K562 (cell line): ENCODE measurements around the gene ACSL5. TPM values are rescaled to one million over a fixed set of nuclear protein-coding genes. Genes with fewer than 3 reads are reported as not detected.

Experiments
- ATAC-seq: fragments of 200-7000 bp; cut with Tn5 transposase; 3 replicates; pipeline ENCODE4 v1.9.1; 2020; ENCODE audit warnings: moderate library complexity
- BruUV-seq: library from RNA; stranded (reverse); fragments of 400-500 nt; replicated peaks from 2 replicates; lab custom pipeline; 2021; lab: Mats Ljungman, UMichigan
- CTCF ChIA-PET: fragments of 300-600 bp; formaldehyde crosslinking; extraction: SDS; loops from one replicate; lab custom pipeline; 2021; ENCODE audit warnings: low intra/inter-chr PET ratio; lab: Yijun Ruan, JAX
- POLR2A ChIA-PET: fragments of 300-600, 350-650 bp; sonication (Branson Sonifier 250); formaldehyde crosslinking; extraction: SDS; loops from one replicate; lab custom pipeline; 2021; ENCODE audit warnings: antibody characterized with exemption, inconsistent platforms; lab: Yijun Ruan, JAX
- DNase-seq, 4 experiments: peaks; one replicate each; pipeline versions ENCODE4 v3.0.0 to v3.0.0-alpha.2; 2011 to 2018; ENCODE audit warnings: low spot score in 3 of 4, mixed read lengths in 3 of 4; ENCODE audit errors: extremely low read depth in 1 of 4
- FAIRE-seq: peaks from 2 replicates; lab custom pipeline; 2011; peaks lifted over from hg19 to GRCh38; lab: Jason Lieb, UNC
- H2AFZ ChIP-seq: 2 replicates; pipeline ENCODE4 v1.6.0; 2011; ENCODE audit warnings: low read depth, low read length, control low read depth, inconsistent platforms
- H3K27ac ChIP-seq: fragments of 200-600 bp; 3 replicates; pipeline ENCODE4 v1.8.0; 2011; ENCODE audit warnings: low read depth, mild to moderate bottlenecking, control low read depth, inconsistent platforms, low read length, moderate library complexity, mixed read lengths; ENCODE audit errors: extremely low read depth
- H3K27me3 ChIP-seq, 2 experiments: fragments of 300-600 bp in 1 of 2; 2 replicates in 1 of 2; 3 replicates in 1 of 2; pipeline versions ENCODE4 v1.6.0 to v1.8.0; 2011; ENCODE audit warnings: inconsistent platforms in 2 of 2, low read length in 2 of 2, mild to moderate bottlenecking in 1 of 2, mixed read lengths in 1 of 2, moderate library complexity in 1 of 2; ENCODE audit not compliant: control insufficient read depth in 2 of 2, insufficient read depth in 2 of 2
- H3K36me3 ChIP-seq: fragments of 300-600 bp; 3 replicates; pipeline ENCODE4 v1.8.0; 2011; ENCODE audit warnings: mild to moderate bottlenecking, low read length, inconsistent platforms; ENCODE audit not compliant: control insufficient read depth, insufficient read depth
- H3K4me1 ChIP-seq, 2 experiments: fragments of 200-600 bp in 1 of 2; replicated peaks in 1 of 2; 2 replicates in 1 of 2; 3 replicates in 1 of 2; pipeline versions ENCODE4 v1.5.1 to v1.8.0; 2011; ENCODE audit warnings: inconsistent platforms in 2 of 2, low read length in 2 of 2, mild to moderate bottlenecking in 1 of 2, mixed read lengths in 1 of 2, moderate library complexity in 1 of 2; ENCODE audit not compliant: control insufficient read depth in 2 of 2, insufficient read depth in 2 of 2
- H3K4me2 ChIP-seq: 2 replicates; pipeline ENCODE4 v1.6.1; 2011; ENCODE audit warnings: low read length, control low read depth, inconsistent platforms, mixed read lengths; ENCODE audit not compliant: insufficient read depth
- H3K4me3 ChIP-seq: fragments of 200-600 bp; sonication (generic), shearing (Covaris generic); 2 replicates; pipeline ENCODE4 v1.5.1; 2016; ENCODE audit warnings: control low read depth, inconsistent platforms
- H3K79me2 ChIP-seq: fragments of 200-600 bp; 3 replicates; pipeline ENCODE4 v1.8.0; 2011; ENCODE audit warnings: low read length, inconsistent platforms; ENCODE audit not compliant: control insufficient read depth, insufficient read depth
- H3K9ac ChIP-seq, 2 experiments: 2 replicates each; pipeline versions ENCODE4 v1.6.0 to v1.6.1; 2011; ENCODE audit warnings: low read depth in 2 of 2, low read length in 2 of 2, control low read depth in 1 of 2, inconsistent platforms in 1 of 2, mild to moderate bottlenecking in 1 of 2, mixed read lengths in 1 of 2; ENCODE audit not compliant: insufficient read depth in 1 of 2
- H3K9me1 ChIP-seq: one replicate; pipeline ENCODE4 v1.6.0; 2011; ENCODE audit warnings: inconsistent platforms, mild to moderate bottlenecking, low read length, moderate library complexity; ENCODE audit not compliant: control insufficient read depth, insufficient read depth
- H3K9me3 ChIP-seq: replicated peaks from 2 replicates; pipeline ENCODE4 v1.5.1; 2011; ENCODE audit warnings: low read depth, low read length, inconsistent platforms; ENCODE audit not compliant: control insufficient read depth, insufficient read depth
- H4K20me1 ChIP-seq: replicated peaks from 2 replicates; pipeline ENCODE4 v1.6.1; 2011; ENCODE audit warnings: low read length, inconsistent platforms, mixed read lengths; ENCODE audit not compliant: control insufficient read depth, insufficient read depth
- DPF2 ChIP-seq: fragments of 450-650 bp; IDR thresholded peaks from 2 replicates; pipeline ENCODE4 v1.6.1; 2016
- MCM7 ChIP-seq, 2 experiments: fragments of 450-650 bp; IDR thresholded peaks; 2 replicates each; pipeline ENCODE4 v1.6.1; 2016 to 2018
- POLR3G ChIP-seq: IDR thresholded peaks from 2 replicates; pipeline ENCODE4 v1.6.1; 2011; ENCODE audit not compliant: insufficient read length, insufficient replicate concordance; ENCODE audit errors: extremely low read depth
- PTBP1 ChIP-seq: fragments of 200-400 bp; formaldehyde crosslinking; IDR thresholded peaks from 2 replicates; pipeline ENCODE4 v1.6.1; 2017; ENCODE audit warnings: low read depth, low read length
- SMAD3 ChIP-seq: fragments of 450-650 bp; formaldehyde crosslinking; conservative IDR thresholded peaks from 2 replicates; pipeline ENCODE4 v1.4.0; 2020; ENCODE audit warnings: mild to moderate bottlenecking
- TAF1 ChIP-seq: IDR thresholded peaks from 2 replicates; pipeline ENCODE4 v1.6.1; 2011; ENCODE audit warnings: mild to moderate bottlenecking, low read length, moderate library complexity; ENCODE audit not compliant: insufficient read depth, control insufficient read depth, severe bottlenecking; ENCODE audit errors: extremely low read depth
- TCF15 ChIP-seq: fragments of 250-450 bp; sonication (Bioruptor Pico); IDR thresholded peaks from 2 replicates; pipeline ENCODE4 v1.8.0; 2022; ENCODE audit warnings: moderate library complexity, mild to moderate bottlenecking, inconsistent platforms
- ZBTB11 ChIP-seq, 3 experiments: fragments of 200-800 bp in 1 of 3; fragments of 250-450 bp in 1 of 3; fragments of 450-650 bp in 1 of 3; sonication (Bioruptor Pico) in 1 of 3; sonication (Bioruptor generic) in 1 of 3; formaldehyde crosslinking in 1 of 3; IDR thresholded peaks; 2 replicates each; pipeline versions ENCODE4 v1.6.1 to v1.8.0; 2016 to 2022; ENCODE audit warnings: mild to moderate bottlenecking in 2 of 3, missing genetic modification characterization in 2 of 3, missing compliant biosample characterization in 1 of 3, moderate library complexity in 1 of 3
- ZNF445 ChIP-seq: fragments of 250-450 bp; sonication (Bioruptor Pico); IDR thresholded peaks from 2 replicates; pipeline ENCODE4 v1.4.0; 2020; ENCODE audit warnings: low read depth, mild to moderate bottlenecking, moderate library complexity
- WGBS: fragments of 100-300 bp; shearing (Covaris generic); methylation state at CpG from one replicate; pipeline ENCODE4 v1.1.6; 2016; ENCODE audit warnings: low coverage, mixed read lengths; ENCODE audit not compliant: insufficient coverage; ENCODE audit errors: missing lambda C conversion rate; 5-methylcytosine and 5-hydroxymethylcytosine counted together
- in situ Hi-C: fragments of 300-500 bp; cut with MboI; formaldehyde crosslinking; loops from 4 replicates; pipeline ENCODE4 v1.15.0; 2018; ENCODE audit warnings: inconsistent platforms, mixed read lengths
- intact Hi-C: fragments of 100-400 bp; cut with micrococcal nuclease; formaldehyde crosslinking; loops from 2 replicates; pipeline ENCODE4 v1.14.2; 2022
- polyA plus RNA-seq, 8 experiments: library from polyadenylated mRNA; depleted of rRNA in 4 of 8; stranded (reverse) in 5 of 8; unstranded in 3 of 8; fragments of >200 nt; fragmentation: Nextera tagmentation in 2 of 8; fragmentation: Illumina TruSeq in 1 of 8; extraction: Ambion mirVana in 2 of 8; extraction: Trizol in 1 of 8; gene quantifications; 2 replicates each; pipeline versions ENCODE4 v1.2.1 to v1.2.3, GENCODE V29; 2011 to 2014; ENCODE audit warnings: inconsistent platforms in 1 of 8, missing spikeins in 1 of 8
- total RNA-seq, 7 experiments: library from RNA; depleted of rRNA in 6 of 7; stranded (reverse); fragments of >200 nt in 6 of 7; fragmentation: Illumina TruSeq in 2 of 7; extraction: Trizol in 2 of 7; gene quantifications; 2 replicates each; pipeline versions ENCODE4 v1.2.1 to v1.2.3, GENCODE V29; 2011 to 2021; ENCODE audit warnings: low replicate concordance in 1 of 7
- TF ChIP-seq, protein P1 (sequence below): sonication (generic); formaldehyde crosslinking; IDR thresholded peaks from 2 replicates; pipeline ENCODE4 v1.8.1; 2023; ENCODE audit warnings: mild to moderate bottlenecking, missing genetic modification reagents, moderate library complexity
- TF ChIP-seq, protein P2 (sequence below): IDR thresholded peaks from 2 replicates; pipeline ENCODE4 v1.6.1; 2016; ENCODE audit warnings: missing genetic modification characterization, missing compliant biosample characterization
- TF ChIP-seq, protein P3 (sequence below), 2 experiments: IDR thresholded peaks; 2 replicates each; pipeline ENCODE4 v1.6.1; 2012; ENCODE audit warnings: improper control_type of control experiment in 2 of 2, low read depth in 2 of 2, low read length in 2 of 2, borderline replicate concordance in 1 of 2

Gene ACSL5
- total and polyA plus RNA-seq, 9 of the 15 experiments (the other 6 are each of a cell fraction or from before 2014, with no cell fraction given), result 0.19 to 1.4 (median 0.55) TPM

DNA sequence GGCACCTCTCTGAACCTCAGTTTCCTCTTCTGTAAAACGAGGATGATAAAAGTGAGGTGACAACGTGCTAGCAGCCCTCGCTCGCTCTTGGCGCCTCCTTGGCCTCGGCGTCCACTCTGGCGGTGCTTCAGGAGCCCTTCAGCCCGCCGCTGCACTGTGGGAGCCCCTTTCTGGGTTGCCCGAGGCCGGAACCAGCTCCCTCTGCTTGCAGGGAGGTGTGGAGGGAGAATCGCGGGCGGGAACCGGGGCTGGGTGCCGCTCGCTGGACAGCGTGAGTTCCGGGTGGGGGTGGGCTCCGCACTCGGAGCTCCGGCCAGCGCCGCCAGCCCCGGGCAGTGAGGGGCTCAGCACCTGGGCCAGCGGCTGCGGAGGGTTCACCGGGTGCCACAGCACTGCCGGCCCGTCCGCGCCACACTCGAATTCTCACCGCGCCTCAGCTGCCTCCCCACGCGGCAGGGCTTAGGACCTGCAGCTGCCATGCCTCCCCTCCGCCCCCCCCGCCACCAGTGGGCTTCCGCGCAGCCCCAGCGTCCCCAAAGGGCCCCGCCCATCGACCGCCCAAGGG, 24.3 kb upstream of the ACSL5 start:
- no peaks in the 10 kb centered on the region for H4K20me1 ChIP-seq
- FAIRE-seq, result no peak
- H3K9ac ChIP-seq, result no peak overlapping the region
- H3K9me3 ChIP-seq, result no peaks in the 10 kb centered on the region
- no peak overlapping the region for H3K4me3 ChIP-seq
- ATAC-seq, result no peak
- 24% methylated on average over 19 of the region's 46 CpGs for WGBS
- no peak overlapping the region for H3K4me2 ChIP-seq
- intact Hi-C loops, result no loop called here
- peaks cover 0 to 17% of the 10 kb centered on the region in 2 experiments; a peak in 2 of 5 replicates for H3K27me3 ChIP-seq
- H3K9me1 ChIP-seq, result no peaks in the 10 kb centered on the region
- no peak overlapping the region for H2AFZ ChIP-seq
- H3K79me2 ChIP-seq, result no peaks in the 10 kb centered on the region
- no peak for DNase-seq
- in situ Hi-C loops, result no loop called here
- BruUV-seq, result no TSS peak
- ChIA-PET POLR2A (no interaction called here), CTCF (no interaction called here)
- H3K4me1 ChIP-seq, result 0 out of 5 replicates have a peak, but pooled peaks cover 0 to 6% of the 10 kb centered on the region in 2 experiments
- H3K36me3 ChIP-seq, result no peaks in the 10 kb centered on the region
- H3K27ac ChIP-seq, result no peak overlapping the region
- TF ChIP-seq ZBTB11 (CRISPR knock-in tag; IDR thresholded peaks at IDR 0.05), result no peak
- TF ChIP-seq DPF2, result no peak
- TF ChIP-seq TAF1, result no peak
- TF ChIP-seq, protein P1, sequence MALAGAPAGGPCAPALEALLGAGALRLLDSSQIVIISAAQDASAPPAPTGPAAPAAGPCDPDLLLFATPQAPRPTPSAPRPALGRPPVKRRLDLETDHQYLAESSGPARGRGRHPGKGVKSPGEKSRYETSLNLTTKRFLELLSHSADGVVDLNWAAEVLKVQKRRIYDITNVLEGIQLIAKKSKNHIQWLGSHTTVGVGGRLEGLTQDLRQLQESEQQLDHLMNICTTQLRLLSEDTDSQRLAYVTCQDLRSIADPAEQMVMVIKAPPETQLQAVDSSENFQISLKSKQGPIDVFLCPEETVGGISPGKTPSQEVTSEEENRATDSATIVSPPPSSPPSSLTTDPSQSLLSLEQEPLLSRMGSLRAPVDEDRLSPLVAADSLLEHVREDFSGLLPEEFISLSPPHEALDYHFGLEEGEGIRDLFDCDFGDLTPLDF, result no peak
- TF ChIP-seq SMAD3, result no peak
- TF ChIP-seq PTBP1, result no peak
- TF ChIP-seq, protein P2, sequence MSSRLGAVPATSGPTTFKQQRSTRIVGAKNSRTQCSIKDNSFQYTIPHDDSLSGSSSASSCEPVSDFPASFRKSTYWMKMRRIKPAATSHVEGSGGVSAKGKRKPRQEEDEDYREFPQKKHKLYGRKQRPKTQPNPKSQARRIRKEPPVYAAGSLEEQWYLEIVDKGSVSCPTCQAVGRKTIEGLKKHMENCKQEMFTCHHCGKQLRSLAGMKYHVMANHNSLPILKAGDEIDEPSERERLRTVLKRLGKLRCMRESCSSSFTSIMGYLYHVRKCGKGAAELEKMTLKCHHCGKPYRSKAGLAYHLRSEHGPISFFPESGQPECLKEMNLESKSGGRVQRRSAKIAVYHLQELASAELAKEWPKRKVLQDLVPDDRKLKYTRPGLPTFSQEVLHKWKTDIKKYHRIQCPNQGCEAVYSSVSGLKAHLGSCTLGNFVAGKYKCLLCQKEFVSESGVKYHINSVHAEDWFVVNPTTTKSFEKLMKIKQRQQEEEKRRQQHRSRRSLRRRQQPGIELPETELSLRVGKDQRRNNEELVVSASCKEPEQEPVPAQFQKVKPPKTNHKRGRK (tag), result no peak
- no peak for TF ChIP-seq MCM7 (IDR thresholded peaks at IDR 0.05)
- TF ChIP-seq ZNF445, result no peak
- no peak for TF ChIP-seq POLR3G
- TF ChIP-seq TCF15 (CRISPR knock-in tag), result no peak
- TF ChIP-seq, protein P3, sequence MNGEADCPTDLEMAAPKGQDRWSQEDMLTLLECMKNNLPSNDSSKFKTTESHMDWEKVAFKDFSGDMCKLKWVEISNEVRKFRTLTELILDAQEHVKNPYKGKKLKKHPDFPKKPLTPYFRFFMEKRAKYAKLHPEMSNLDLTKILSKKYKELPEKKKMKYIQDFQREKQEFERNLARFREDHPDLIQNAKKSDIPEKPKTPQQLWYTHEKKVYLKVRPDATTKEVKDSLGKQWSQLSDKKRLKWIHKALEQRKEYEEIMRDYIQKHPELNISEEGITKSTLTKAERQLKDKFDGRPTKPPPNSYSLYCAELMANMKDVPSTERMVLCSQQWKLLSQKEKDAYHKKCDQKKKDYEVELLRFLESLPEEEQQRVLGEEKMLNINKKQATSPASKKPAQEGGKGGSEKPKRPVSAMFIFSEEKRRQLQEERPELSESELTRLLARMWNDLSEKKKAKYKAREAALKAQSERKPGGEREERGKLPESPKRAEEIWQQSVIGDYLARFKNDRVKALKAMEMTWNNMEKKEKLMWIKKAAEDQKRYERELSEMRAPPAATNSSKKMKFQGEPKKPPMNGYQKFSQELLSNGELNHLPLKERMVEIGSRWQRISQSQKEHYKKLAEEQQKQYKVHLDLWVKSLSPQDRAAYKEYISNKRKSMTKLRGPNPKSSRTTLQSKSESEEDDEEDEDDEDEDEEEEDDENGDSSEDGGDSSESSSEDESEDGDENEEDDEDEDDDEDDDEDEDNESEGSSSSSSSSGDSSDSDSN (IDR thresholded peaks at IDR 0.05; ENCODE audit: borderline replicate concordance in 1 of 2, low read depth in 2 of 2, low read length in 2 of 2), result no peak
